ENCODE measurements around the gene CORO2B. TPM values are rescaled to one million over a fixed set of nuclear protein-coding genes. Genes with fewer than 3 reads are reported as not detected.

The CORO2B gene
- total RNA-seq, 5 donors from 2014 or later (not counting 1 experiment from before 2014, with no cell fraction given) = 0.06 to 0.39 (median 0.09) TPM; not detected in 2

DNA sequence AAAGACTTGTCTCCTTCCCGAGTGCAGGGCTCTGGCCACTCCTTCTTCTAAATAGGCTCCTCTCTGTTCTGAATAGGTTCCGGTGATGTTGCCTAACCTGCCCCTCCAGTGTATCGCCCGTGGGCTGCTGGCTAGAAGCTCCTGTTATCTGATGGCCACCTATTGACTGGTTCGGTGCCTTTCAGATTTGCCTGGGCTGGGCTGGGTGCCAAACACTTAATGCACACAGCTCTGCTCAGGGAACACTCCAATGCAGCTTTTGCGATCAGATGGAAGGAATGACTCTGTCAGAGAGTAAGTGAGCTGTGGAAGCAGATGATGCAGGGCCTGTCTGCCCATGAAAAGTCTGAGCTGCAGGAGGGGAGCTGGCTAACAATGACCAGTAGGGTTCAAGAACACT lies 112.9 kb downstream of the CORO2B start:
- no peak overlapping the region for H3K27ac Mint-ChIP-seq
- no peaks in the 10 kb centered on the region for H3K36me3 Mint-ChIP-seq
- H3K27me3 Mint-ChIP-seq = peaks cover 0 to 5% of the 10 kb centered on the region in 2 donors
- no peak overlapping the region for H3K4me3 Mint-ChIP-seq
- Histone ChIP-seq H3K27ac (ENCODE audit: low read length) (no peak overlapping the region), H3K36me3 (ENCODE audit: control insufficient read depth in 2 of 2, extremely low read depth in 1 of 2, insufficient read depth in 1 of 2, low read length in 1 of 2) (no peaks in the 10 kb centered on the region), H3K27me3 (replicated peaks in 1 of 2; ENCODE audit: control insufficient read depth in 2 of 2, extremely low read depth in 1 of 2, insufficient read depth in 2 of 2, low read length in 1 of 2) (peaks cover 0 to 6% of the 10 kb centered on the region in 2 experiments), H3K4me1 (ENCODE audit: control insufficient read depth in 1 of 2, extremely low read depth in 1 of 2, insufficient read depth in 2 of 2, low read length in 2 of 2) (peaks cover 0 to 6% of the 10 kb centered on the region in 2 experiments), H3K9me3 (no peaks in the 10 kb centered on the region), H3K4me3 (ENCODE audit: control insufficient read depth in 1 of 2, extremely low read depth in 1 of 2, low read length in 1 of 2) (no peak overlapping the region)
- ChIA-PET POLR2A (no interaction called here), CTCF (interaction anchor here in 1 of 2 donors (0.6 kb wide), 1 partner anchor 141 kb away, joined by 3 read pairs; no protein-coding TSS in a partner anchor)
- peaks cover 8 to 12% (median 9%) of the 10 kb centered on the region in 3 donors for H3K4me1 Mint-ChIP-seq
- H3K9me3 Mint-ChIP-seq = no peaks in the 10 kb centered on the region
- 81% methylated on average over 3 of the region's 6 CpGs for WGBS (ENCODE audit: insufficient coverage)
- ATAC-seq (replicated peaks in 1 of 4) (no peak), DNase-seq (no peak)

DNA sequence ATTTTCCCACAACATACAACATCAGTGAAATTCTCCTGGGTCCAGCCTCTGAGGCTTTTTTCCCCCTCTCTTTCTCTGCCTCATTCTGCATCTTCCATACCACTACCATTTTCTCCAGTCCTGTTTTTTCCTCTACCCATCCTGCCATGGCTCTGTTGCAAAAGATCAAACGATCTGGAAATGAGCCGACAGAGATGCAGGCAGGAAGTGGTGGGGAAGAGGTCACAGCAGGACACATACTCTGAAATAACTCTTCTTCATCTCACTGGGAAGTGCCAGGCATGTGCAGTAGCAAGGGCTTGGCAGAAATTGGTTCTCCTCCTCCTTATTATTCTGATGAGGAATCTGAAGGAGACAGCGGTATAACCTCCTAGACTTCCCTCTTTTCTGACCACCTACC lies 114.3 kb downstream of the CORO2B start:
- no CpG with 5 or more reads among the region's 3 CpGs for WGBS (ENCODE audit: insufficient coverage)
- ChIA-PET CTCF (no interaction called here), POLR2A (no interaction called here)
- DNase-seq (no peak), ATAC-seq (replicated peaks in 1 of 4) (peak in 1 of 4 experiments; percentile 58)
- no peaks in the 10 kb centered on the region for H3K9me3 ChIP-seq
- H3K9me3 Mint-ChIP-seq = no peaks in the 10 kb centered on the region
- H3K27ac ChIP-seq (ENCODE audit: low read length) = no peak overlapping the region
- H3K36me3 Mint-ChIP-seq = no peaks in the 10 kb centered on the region
- peaks cover 0 to 4% of the 10 kb centered on the region in 2 experiments for H3K27me3 ChIP-seq (replicated peaks in 1 of 2; ENCODE audit: control insufficient read depth in 2 of 2, extremely low read depth in 1 of 2, insufficient read depth in 2 of 2, low read length in 1 of 2)
- H3K4me1 ChIP-seq (ENCODE audit: control insufficient read depth in 1 of 2, extremely low read depth in 1 of 2, insufficient read depth in 2 of 2, low read length in 2 of 2) = peaks cover 0 to 6% of the 10 kb centered on the region in 2 experiments
- no peaks in the 10 kb centered on the region for H3K36me3 ChIP-seq (ENCODE audit: control insufficient read depth in 2 of 2, extremely low read depth in 1 of 2, insufficient read depth in 1 of 2, low read length in 1 of 2)
- no peak overlapping the region for H3K27ac Mint-ChIP-seq
- H3K27me3 Mint-ChIP-seq = peaks cover 0 to 7% of the 10 kb centered on the region in 2 donors
- peaks cover 8 to 12% (median 9%) of the 10 kb centered on the region in 3 donors for H3K4me1 Mint-ChIP-seq
- H3K4me3 Mint-ChIP-seq = no peak overlapping the region
- no peak overlapping the region for H3K4me3 ChIP-seq (ENCODE audit: control insufficient read depth in 1 of 2, extremely low read depth in 1 of 2, low read length in 1 of 2)

DNA sequence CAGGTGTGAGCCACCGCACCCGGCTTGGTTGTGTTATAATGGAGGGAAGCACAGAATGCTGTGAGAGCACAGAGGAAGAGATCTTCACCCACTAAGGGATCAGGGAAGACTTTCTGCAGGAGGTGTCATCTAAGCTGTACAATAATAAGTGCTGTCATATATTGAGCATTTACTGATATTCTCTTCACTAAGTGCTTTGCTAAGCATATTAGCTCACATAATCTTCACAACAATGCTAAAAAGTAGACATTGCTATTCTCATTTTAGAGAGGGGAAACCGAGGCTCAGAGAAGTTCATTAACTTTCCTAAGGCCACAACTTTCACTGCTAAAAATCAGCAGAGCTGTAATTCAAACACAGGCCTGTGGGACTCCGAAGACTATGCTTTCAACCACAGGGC lies 115.3 kb downstream of the CORO2B start:
- no peak overlapping the region for H3K27ac ChIP-seq (ENCODE audit: low read length)
- H3K27me3 ChIP-seq (replicated peaks in 1 of 2; ENCODE audit: control insufficient read depth in 2 of 2, extremely low read depth in 1 of 2, insufficient read depth in 2 of 2, low read length in 1 of 2) = peaks cover 0 to 4% of the 10 kb centered on the region in 2 experiments
- H3K9me3 Mint-ChIP-seq = no peaks in the 10 kb centered on the region
- ATAC-seq (replicated peaks in 1 of 4) (no peak), DNase-seq (no peak)
- H3K4me3 ChIP-seq (ENCODE audit: control insufficient read depth in 1 of 2, extremely low read depth in 1 of 2, low read length in 1 of 2) = no peak overlapping the region
- POLR2A ChIA-PET = no interaction called here
- H3K4me1 ChIP-seq (ENCODE audit: control insufficient read depth in 1 of 2, extremely low read depth in 1 of 2, insufficient read depth in 2 of 2, low read length in 2 of 2) = peaks cover 0 to 6% of the 10 kb centered on the region in 2 experiments
- CTCF ChIA-PET = no interaction called here
- 79% methylated on average over 2 of the region's 4 CpGs for WGBS (ENCODE audit: insufficient coverage)
- H3K4me3 Mint-ChIP-seq = no peak overlapping the region
- no peaks in the 10 kb centered on the region for H3K36me3 ChIP-seq (ENCODE audit: control insufficient read depth in 2 of 2, extremely low read depth in 1 of 2, insufficient read depth in 1 of 2, low read length in 1 of 2)
- H3K9me3 ChIP-seq = no peaks in the 10 kb centered on the region
- H3K4me1 Mint-ChIP-seq = peaks cover 8 to 12% (median 9%) of the 10 kb centered on the region in 3 donors
- H3K27ac Mint-ChIP-seq = no peak overlapping the region
- H3K36me3 Mint-ChIP-seq = no peaks in the 10 kb centered on the region
- peaks cover 0 to 5% of the 10 kb centered on the region in 2 donors for H3K27me3 Mint-ChIP-seq

DNA sequence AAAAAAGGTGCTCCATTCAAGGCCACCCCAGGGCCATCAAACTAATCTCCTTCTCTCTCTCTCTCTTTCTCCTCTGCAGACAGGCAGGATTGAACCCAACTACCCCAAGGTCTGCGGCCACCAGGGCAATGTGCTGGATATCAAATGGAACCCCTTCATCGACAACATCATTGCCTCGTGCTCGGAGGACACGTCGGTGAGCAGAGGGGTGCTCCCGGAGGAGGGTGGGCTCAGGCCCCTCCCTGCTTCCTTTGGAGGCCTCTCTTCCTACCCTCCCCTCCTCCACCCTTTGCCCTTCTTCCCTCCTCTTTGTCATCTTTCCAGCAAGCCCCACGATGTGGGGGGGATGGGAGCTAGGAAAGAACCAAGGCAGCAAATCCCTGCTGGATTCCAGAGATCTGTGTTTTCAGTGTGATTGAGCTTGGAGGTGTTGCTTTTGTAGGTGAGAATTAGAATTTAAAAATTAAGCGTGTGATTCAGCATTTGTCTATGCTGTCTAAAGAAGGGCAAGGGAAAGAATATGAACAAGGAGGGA lies 116.3 kb downstream of the CORO2B start:
- Histone ChIP-seq H3K4me1 (ENCODE audit: control insufficient read depth in 1 of 2, extremely low read depth in 1 of 2, insufficient read depth in 2 of 2, low read length in 2 of 2) (peaks cover 0 to 6% of the 10 kb centered on the region in 2 experiments), H3K4me3 (ENCODE audit: control insufficient read depth in 1 of 2, extremely low read depth in 1 of 2, low read length in 1 of 2) (no peak overlapping the region), H3K27ac (ENCODE audit: low read length) (no peak overlapping the region), H3K36me3 (ENCODE audit: control insufficient read depth in 2 of 2, extremely low read depth in 1 of 2, insufficient read depth in 1 of 2, low read length in 1 of 2) (no peaks in the 10 kb centered on the region), H3K9me3 (no peaks in the 10 kb centered on the region), H3K27me3 (replicated peaks in 1 of 2; ENCODE audit: control insufficient read depth in 2 of 2, extremely low read depth in 1 of 2, insufficient read depth in 2 of 2, low read length in 1 of 2) (peaks cover 0 to 9% of the 10 kb centered on the region in 2 experiments)
- H3K27me3 Mint-ChIP-seq = peaks cover 0 to 4% of the 10 kb centered on the region in 2 donors
- no peaks in the 10 kb centered on the region for H3K9me3 Mint-ChIP-seq
- no peaks in the 10 kb centered on the region for H3K36me3 Mint-ChIP-seq
- ChIA-PET POLR2A (interaction anchor here in 1 of 2 donors (0.7 kb wide), 1 partner anchor 1338 kb away, joined by 7 read pairs; no protein-coding TSS in a partner anchor), CTCF (no interaction called here)
- no peak overlapping the region for H3K27ac Mint-ChIP-seq
- no peak overlapping the region for H3K4me3 Mint-ChIP-seq
- DNase-seq = no peak
- WGBS (ENCODE audit: insufficient coverage) = 71% methylated on average over 4 of the region's 9 CpGs
- no peak for ATAC-seq (replicated peaks in 1 of 4)
- peaks cover 8 to 12% (median 9%) of the 10 kb centered on the region in 3 donors for H3K4me1 Mint-ChIP-seq

DNA sequence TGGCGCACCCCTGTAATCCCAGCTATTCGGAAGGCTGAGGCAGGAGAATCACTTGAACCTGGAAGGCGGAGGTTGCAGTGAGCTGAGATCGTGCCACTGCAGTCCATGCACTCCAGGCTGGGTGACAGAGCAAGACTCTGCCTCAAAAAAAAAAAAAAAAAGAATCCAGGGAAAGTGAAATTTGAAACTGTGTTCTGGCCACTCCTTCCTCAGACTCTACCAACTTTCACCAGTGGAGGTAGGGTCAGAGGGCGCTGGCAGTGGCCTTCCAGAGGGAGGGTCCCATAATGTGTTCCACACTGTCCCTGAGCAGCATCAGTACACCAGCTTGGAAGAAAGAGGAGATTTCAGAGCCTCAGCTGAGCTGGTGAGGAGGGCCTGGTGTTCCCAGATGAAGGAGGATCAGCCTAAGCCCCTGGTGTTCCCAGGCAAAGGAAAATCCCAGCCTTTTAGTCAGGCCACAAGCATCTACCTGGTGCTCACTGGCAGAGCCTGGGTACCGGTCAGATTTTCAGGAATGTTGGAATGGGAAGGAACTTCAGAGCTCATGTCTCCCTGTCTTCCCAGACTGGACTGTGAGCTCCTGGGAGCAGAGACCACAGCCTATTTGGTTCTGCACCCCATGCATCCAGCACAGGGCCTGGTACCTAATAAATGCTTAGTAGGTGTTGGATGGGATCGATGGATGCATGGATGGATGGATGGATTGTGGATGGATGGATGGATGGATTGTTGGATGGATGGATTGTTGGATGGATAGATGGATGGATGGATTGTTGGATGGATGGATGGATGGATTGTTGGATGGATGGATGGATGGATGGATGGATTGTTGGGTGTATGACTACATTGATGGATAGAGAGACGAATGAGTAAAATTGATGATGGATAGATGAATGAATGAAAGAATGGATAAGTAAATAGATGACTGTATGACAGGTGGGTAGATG lies 117.9 kb downstream of the CORO2B start:
- peaks cover 4% of the 10 kb centered on the region in 2 donors for H3K27me3 Mint-ChIP-seq
- no peak overlapping the region for H3K27ac ChIP-seq (ENCODE audit: low read length)
- H3K27me3 ChIP-seq (replicated peaks in 1 of 2; ENCODE audit: control insufficient read depth in 2 of 2, extremely low read depth in 1 of 2, insufficient read depth in 2 of 2, low read length in 1 of 2) = peaks cover 0 to 12% of the 10 kb centered on the region in 2 experiments
- no peaks in the 10 kb centered on the region for H3K36me3 Mint-ChIP-seq
- DNase-seq = no peak
- peaks cover 0 to 6% of the 10 kb centered on the region in 2 experiments for H3K4me1 ChIP-seq (ENCODE audit: control insufficient read depth in 1 of 2, extremely low read depth in 1 of 2, insufficient read depth in 2 of 2, low read length in 2 of 2)
- POLR2A ChIA-PET = no interaction called here
- H3K9me3 Mint-ChIP-seq = no peaks in the 10 kb centered on the region
- CTCF ChIA-PET = interaction anchor here in 1 of 2 donors (0.7 kb wide), 1 partner anchor 23 kb away, joined by 3 read pairs; no protein-coding TSS in a partner anchor
- no peak overlapping the region for H3K4me3 Mint-ChIP-seq
- WGBS (ENCODE audit: insufficient coverage) = 86% methylated on average over 4 of the region's 8 CpGs
- ATAC-seq (replicated peaks in 1 of 4) = no peak
- peaks cover 8 to 12% (median 9%) of the 10 kb centered on the region in 3 donors for H3K4me1 Mint-ChIP-seq
- H3K27ac Mint-ChIP-seq = no peak overlapping the region
- no peak overlapping the region for H3K4me3 ChIP-seq (ENCODE audit: control insufficient read depth in 1 of 2, extremely low read depth in 1 of 2, low read length in 1 of 2)
- no peaks in the 10 kb centered on the region for H3K9me3 ChIP-seq
- no peaks in the 10 kb centered on the region for H3K36me3 ChIP-seq (ENCODE audit: control insufficient read depth in 2 of 2, extremely low read depth in 1 of 2, insufficient read depth in 1 of 2, low read length in 1 of 2)
